IPS-18c (cell line): Measurements from ENCODE around the gene ABCD2.

Source experiments
- H3K4me3 ChIP-seq: 2 replicates; pipeline ENCODE4 v1.7.0; 2013; ENCODE audit warnings: low read depth, mild to moderate bottlenecking, low read length, moderate library complexity; ENCODE audit not compliant: insufficient read depth
- H3K9me3 ChIP-seq: one replicate; pipeline ENCODE4 v1.6.1; 2013; ENCODE audit warnings: mild to moderate bottlenecking, low read length, moderate library complexity; ENCODE audit not compliant: control insufficient read depth, insufficient read depth

The ABCD2 gene

GRCh38 chr12:39502726-39503125 is 116.9 kb downstream of the ABCD2 start:
- no peaks in the 10 kb centered on the region for H3K9me3 ChIP-seq
- H3K4me3 ChIP-seq = no peak overlapping the region
